SK-N-SH (cell line): ENCODE measurements around the gene TRAPPC3. TPM values are rescaled to one million over a fixed set of nuclear protein-coding genes. Genes with fewer than 3 reads are reported as not detected.

ENCODE experiments used
- CTCF ChIA-PET: fragments of 300-600, 350-600 bp; formaldehyde crosslinking; extraction: SDS; loops from one replicate; lab custom pipeline; 2021; lab: Yijun Ruan, JAX
- POLR2A ChIA-PET: fragments of 350-600 bp; sonication (Branson Sonifier 250); formaldehyde crosslinking; extraction: SDS; loops from one replicate; lab custom pipeline; 2020; ENCODE audit warnings: antibody characterized with exemption, inconsistent platforms; lab: Yijun Ruan, JAX
- DNase-seq: peaks from one replicate; pipeline ENCODE4 v3.0.0; 2012
- H2AFZ ChIP-seq: fragments of 200-600 bp; sonication (generic); 2 replicates; pipeline ENCODE4 v1.8.1; 2016; ENCODE audit warnings: antibody characterized with exemption, mild to moderate bottlenecking, low read depth
- H3F3A ChIP-seq: fragments of 200-600 bp; sonication (generic); replicated peaks from 2 replicates; pipeline ENCODE3; 2016; ENCODE audit warnings: antibody characterized with exemption, mild to moderate bottlenecking; ENCODE audit not compliant: insufficient read depth
- H3K27ac ChIP-seq, 2 experiments: fragments of 200-500 bp in 1 of 2; fragments of 200-600 bp in 1 of 2; sonication (Bioruptor generic) in 1 of 2; sonication (generic), shearing (Covaris generic) in 1 of 2; 2 replicates each; pipeline versions ENCODE4 v1.5.1 to v1.6.1; 2014 to 2016; ENCODE audit warnings: low read depth in 2 of 2, inconsistent platforms in 1 of 2, low read length in 1 of 2, mild to moderate bottlenecking in 1 of 2, mixed read lengths in 1 of 2
- H3K27me3 ChIP-seq: fragments of 200-600 bp; sonication (generic), shearing (Covaris generic); 2 replicates; pipeline ENCODE4 v1.6.1; 2016; ENCODE audit warnings: mixed run types; ENCODE audit not compliant: insufficient read depth
- H3K36me3 ChIP-seq, 2 experiments: fragments of 200-500 bp in 1 of 2; fragments of 200-600 bp in 1 of 2; sonication (Bioruptor generic) in 1 of 2; sonication (generic) in 1 of 2; replicated peaks in 1 of 2; 2 replicates each; pipeline versions ENCODE3 to v1.5.1; 2014 to 2016; ENCODE audit warnings: low read length in 1 of 2, mild to moderate bottlenecking in 1 of 2; ENCODE audit not compliant: insufficient read depth in 2 of 2, control insufficient read depth in 1 of 2
- H3K4me1 ChIP-seq, 2 experiments: fragments of 200-500 bp in 1 of 2; fragments of 200-600 bp in 1 of 2; sonication (Bioruptor generic) in 1 of 2; sonication (generic), shearing (Covaris generic) in 1 of 2; 2 replicates each; pipeline versions ENCODE4 v1.5.1 to v1.6.1; 2014 to 2016; ENCODE audit warnings: low read depth in 1 of 2, low read length in 1 of 2, mixed run types in 1 of 2; ENCODE audit not compliant: insufficient read depth in 2 of 2, control insufficient read depth in 1 of 2
- H3K4me2 ChIP-seq: fragments of 200-600 bp; sonication (generic), shearing (Covaris generic); 2 replicates; pipeline ENCODE4 v1.6.1; 2017; ENCODE audit warnings: mixed run types
- H3K4me3 ChIP-seq, 2 experiments: fragments of 200-500 bp in 1 of 2; fragments of 200-600 bp in 1 of 2; sonication (Bioruptor generic) in 1 of 2; sonication (generic), shearing (Covaris generic) in 1 of 2; 2 replicates each; pipeline versions ENCODE4 v1.5.1 to v1.8.1; 2014 to 2016; ENCODE audit warnings: low read depth in 2 of 2, inconsistent platforms in 1 of 2, low read length in 1 of 2, mild to moderate bottlenecking in 1 of 2, mixed read lengths in 1 of 2, moderate library complexity in 1 of 2
- H3K79me2 ChIP-seq: fragments of 200-600 bp; sonication (generic); 2 replicates; pipeline ENCODE4 v1.8.1; 2017; ENCODE audit warnings: mild to moderate bottlenecking; ENCODE audit not compliant: insufficient read depth
- H3K9ac ChIP-seq: fragments of 200-600 bp; sonication (generic); 2 replicates; pipeline ENCODE4 v1.6.1; 2017; ENCODE audit warnings: mixed run types
- H3K9me2 ChIP-seq: fragments of 200-600 bp; sonication (generic); 2 replicates; pipeline ENCODE4 v1.6.1; 2017; ENCODE audit warnings: mixed run types
- H3K9me3 ChIP-seq: fragments of 200-600 bp; sonication (generic); 2 replicates; pipeline ENCODE4 v1.6.1; 2017; ENCODE audit warnings: mixed run types, mild to moderate bottlenecking, moderate library complexity
- H4K20me1 ChIP-seq: fragments of 200-600 bp; sonication (generic); 2 replicates; pipeline ENCODE4 v1.6.1; 2017; ENCODE audit warnings: mild to moderate bottlenecking, mixed run types; ENCODE audit not compliant: insufficient read depth
- CHD2 ChIP-seq: fragments of 150-350 bp; IDR thresholded peaks from 2 replicates; pipeline ENCODE4 v1.6.1; 2018; ENCODE audit warnings: low read length; ENCODE audit not compliant: partially characterized antibody
- EZH2phosphoT487 ChIP-seq: fragments of 200-600 bp; sonication (generic); IDR thresholded peaks from 2 replicates; pipeline ENCODE4 v1.6.1; 2017; ENCODE audit warnings: low read depth, mixed run types, mild to moderate bottlenecking, antibody characterized with exemption, moderate library complexity, borderline replicate concordance
- GATA2 ChIP-seq: sonication (generic); formaldehyde crosslinking; IDR thresholded peaks from 2 replicates; pipeline ENCODE4 v1.5.0; 2020; ENCODE audit warnings: mild to moderate bottlenecking, missing genetic modification reagents
- JUND ChIP-seq: IDR thresholded peaks from 2 replicates; pipeline ENCODE4 v1.4.0; 2012
- MXI1 ChIP-seq: IDR thresholded peaks from 2 replicates; pipeline ENCODE4 v1.6.1; 2012; ENCODE audit warnings: mild to moderate bottlenecking, low read depth, low read length, improper control_type of control experiment
- NFIC ChIP-seq: IDR thresholded peaks from 2 replicates; pipeline ENCODE4 v1.4.0; 2012; ENCODE audit warnings: borderline replicate concordance
- RAD21 ChIP-seq: IDR thresholded peaks from 2 replicates; pipeline ENCODE4 v1.6.1; 2012; ENCODE audit warnings: mild to moderate bottlenecking, low read length
- RFX5 ChIP-seq: IDR thresholded peaks from 2 replicates; pipeline ENCODE4 v1.6.1; 2012; ENCODE audit warnings: mild to moderate bottlenecking, improper control_type of control experiment, low read length
- SIN3A ChIP-seq: IDR thresholded peaks from 2 replicates; pipeline ENCODE4 v1.6.1; 2012; ENCODE audit warnings: low read depth, mild to moderate bottlenecking, low read length, moderate library complexity, borderline replicate concordance
- TCF12 ChIP-seq: IDR thresholded peaks from 2 replicates; pipeline ENCODE4 v1.4.0; 2012
- TEAD4 ChIP-seq: IDR thresholded peaks from 2 replicates; pipeline ENCODE4 v1.4.0; 2012; ENCODE audit warnings: mild to moderate bottlenecking, borderline replicate concordance; ENCODE audit not compliant: insufficient read depth
- USF2 ChIP-seq: fragments of 150-350 bp; IDR thresholded peaks from 2 replicates; pipeline ENCODE4 v1.6.1; 2017; ENCODE audit warnings: antibody characterized with exemption, low read length, low read depth, borderline replicate concordance
- YY1 ChIP-seq: IDR thresholded peaks from 2 replicates; pipeline ENCODE4 v1.4.0; 2012; ENCODE audit warnings: low read depth, mild to moderate bottlenecking
- WGBS: methylation state at CpG from one replicate; pipeline ENCODE4 v1.1.6; 2017; ENCODE audit warnings: low lambda C conversion rate; 5-methylcytosine and 5-hydroxymethylcytosine counted together
- polyA plus RNA-seq, 3 experiments: library from polyadenylated mRNA; depleted of rRNA; stranded (reverse); fragments of >200 nt; gene quantifications; 2 replicates each; pipeline ENCODE4 v1.2.3, GENCODE V29; 2012
- TF ChIP-seq, protein P1 (sequence below): IDR thresholded peaks from 2 replicates; pipeline ENCODE4 v1.6.1; 2012; ENCODE audit warnings: mild to moderate bottlenecking, low read depth, low read length, moderate library complexity
- TF ChIP-seq, protein P2 (sequence below): fragments of 150-350 bp; IDR thresholded peaks from 2 replicates; pipeline ENCODE4 v1.6.1; 2016; ENCODE audit warnings: mild to moderate bottlenecking, low read depth, low read length
- TF ChIP-seq, protein P3 (sequence below): IDR thresholded peaks from 2 replicates; pipeline ENCODE4; 2012
- TF ChIP-seq, protein P4 (sequence below): fragments of 200-600 bp; sonication (generic); IDR thresholded peaks from 2 replicates; pipeline ENCODE4 v1.6.1; 2017; ENCODE audit warnings: antibody characterized with exemption, mild to moderate bottlenecking, moderate library complexity
- TF ChIP-seq, protein P5 (sequence below): IDR thresholded peaks from 2 replicates; pipeline ENCODE4 v1.4.0; 2012; ENCODE audit warnings: low read depth, borderline replicate concordance

The TRAPPC3 gene
- polyA plus RNA-seq, 1 of the 3 experiments (the other 2 are of a cell fraction): 149 TPM

DNA sequence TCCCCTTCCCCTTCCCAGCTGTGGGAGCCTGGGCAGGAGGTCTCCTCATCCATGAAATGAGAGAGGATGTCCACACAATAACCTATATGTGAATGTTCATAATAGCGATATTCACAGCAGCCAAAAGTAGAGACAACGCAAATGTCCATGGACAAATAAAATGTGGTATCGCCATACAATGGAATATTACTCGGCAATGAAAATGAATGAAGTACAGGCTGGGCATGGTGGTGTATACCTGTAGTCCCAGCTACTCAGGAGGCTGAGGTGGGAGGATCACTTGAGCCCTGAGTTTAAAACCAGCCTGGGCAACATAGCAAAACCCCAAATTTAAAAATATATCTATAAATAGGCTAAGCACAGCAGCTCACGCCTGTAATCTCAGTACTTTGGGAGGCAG is 47.7 kb downstream of the TRAPPC3 start:
- no peak overlapping the region for H3K9ac ChIP-seq
- H2AFZ ChIP-seq: no peak overlapping the region
- WGBS: 90% methylated on average over 5 of the region's 5 CpGs
- no peak overlapping the region for H3K27ac ChIP-seq
- no peaks in the 10 kb centered on the region for H3K79me2 ChIP-seq
- peaks cover 0 to 27% of the 10 kb centered on the region in 2 experiments; a peak in 1 of 4 replicates for H3K4me1 ChIP-seq
- no peaks in the 10 kb centered on the region for H3K9me3 ChIP-seq
- H3K36me3 ChIP-seq: peaks cover 0 to 3% of the 10 kb centered on the region in 2 experiments
- no peak overlapping the region for H3K4me3 ChIP-seq
- H3K4me2 ChIP-seq: no peak overlapping the region
- TF ChIP-seq TCF12 (no peak), CHD2 (no peak), SIN3A (no peak), YY1 (no peak), MXI1 (no peak), USF2 (no peak), TEAD4 (no peak), RFX5 (no peak), GATA2 (CRISPR knock-in tag) (no peak), EZH2phosphoT487 (no peak), NFIC (no peak), RAD21 (no peak), JUND (no peak)
- TF ChIP-seq, protein P1, sequence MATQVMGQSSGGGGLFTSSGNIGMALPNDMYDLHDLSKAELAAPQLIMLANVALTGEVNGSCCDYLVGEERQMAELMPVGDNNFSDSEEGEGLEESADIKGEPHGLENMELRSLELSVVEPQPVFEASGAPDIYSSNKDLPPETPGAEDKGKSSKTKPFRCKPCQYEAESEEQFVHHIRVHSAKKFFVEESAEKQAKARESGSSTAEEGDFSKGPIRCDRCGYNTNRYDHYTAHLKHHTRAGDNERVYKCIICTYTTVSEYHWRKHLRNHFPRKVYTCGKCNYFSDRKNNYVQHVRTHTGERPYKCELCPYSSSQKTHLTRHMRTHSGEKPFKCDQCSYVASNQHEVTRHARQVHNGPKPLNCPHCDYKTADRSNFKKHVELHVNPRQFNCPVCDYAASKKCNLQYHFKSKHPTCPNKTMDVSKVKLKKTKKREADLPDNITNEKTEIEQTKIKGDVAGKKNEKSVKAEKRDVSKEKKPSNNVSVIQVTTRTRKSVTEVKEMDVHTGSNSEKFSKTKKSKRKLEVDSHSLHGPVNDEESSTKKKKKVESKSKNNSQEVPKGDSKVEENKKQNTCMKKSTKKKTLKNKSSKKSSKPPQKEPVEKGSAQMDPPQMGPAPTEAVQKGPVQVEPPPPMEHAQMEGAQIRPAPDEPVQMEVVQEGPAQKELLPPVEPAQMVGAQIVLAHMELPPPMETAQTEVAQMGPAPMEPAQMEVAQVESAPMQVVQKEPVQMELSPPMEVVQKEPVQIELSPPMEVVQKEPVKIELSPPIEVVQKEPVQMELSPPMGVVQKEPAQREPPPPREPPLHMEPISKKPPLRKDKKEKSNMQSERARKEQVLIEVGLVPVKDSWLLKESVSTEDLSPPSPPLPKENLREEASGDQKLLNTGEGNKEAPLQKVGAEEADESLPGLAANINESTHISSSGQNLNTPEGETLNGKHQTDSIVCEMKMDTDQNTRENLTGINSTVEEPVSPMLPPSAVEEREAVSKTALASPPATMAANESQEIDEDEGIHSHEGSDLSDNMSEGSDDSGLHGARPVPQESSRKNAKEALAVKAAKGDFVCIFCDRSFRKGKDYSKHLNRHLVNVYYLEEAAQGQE: no peak
- TF ChIP-seq, protein P2, sequence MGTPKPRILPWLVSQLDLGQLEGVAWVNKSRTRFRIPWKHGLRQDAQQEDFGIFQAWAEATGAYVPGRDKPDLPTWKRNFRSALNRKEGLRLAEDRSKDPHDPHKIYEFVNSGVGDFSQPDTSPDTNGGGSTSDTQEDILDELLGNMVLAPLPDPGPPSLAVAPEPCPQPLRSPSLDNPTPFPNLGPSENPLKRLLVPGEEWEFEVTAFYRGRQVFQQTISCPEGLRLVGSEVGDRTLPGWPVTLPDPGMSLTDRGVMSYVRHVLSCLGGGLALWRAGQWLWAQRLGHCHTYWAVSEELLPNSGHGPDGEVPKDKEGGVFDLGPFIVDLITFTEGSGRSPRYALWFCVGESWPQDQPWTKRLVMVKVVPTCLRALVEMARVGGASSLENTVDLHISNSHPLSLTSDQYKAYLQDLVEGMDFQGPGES: no peak
- TF ChIP-seq, protein P3, sequence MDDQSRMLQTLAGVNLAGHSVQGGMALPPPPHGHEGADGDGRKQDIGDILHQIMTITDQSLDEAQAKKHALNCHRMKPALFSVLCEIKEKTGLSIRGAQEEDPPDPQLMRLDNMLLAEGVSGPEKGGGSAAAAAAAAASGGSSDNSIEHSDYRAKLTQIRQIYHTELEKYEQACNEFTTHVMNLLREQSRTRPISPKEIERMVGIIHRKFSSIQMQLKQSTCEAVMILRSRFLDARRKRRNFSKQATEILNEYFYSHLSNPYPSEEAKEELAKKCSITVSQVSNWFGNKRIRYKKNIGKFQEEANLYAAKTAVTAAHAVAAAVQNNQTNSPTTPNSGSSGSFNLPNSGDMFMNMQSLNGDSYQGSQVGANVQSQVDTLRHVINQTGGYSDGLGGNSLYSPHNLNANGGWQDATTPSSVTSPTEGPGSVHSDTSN: no peak
- TF ChIP-seq, protein P4, sequence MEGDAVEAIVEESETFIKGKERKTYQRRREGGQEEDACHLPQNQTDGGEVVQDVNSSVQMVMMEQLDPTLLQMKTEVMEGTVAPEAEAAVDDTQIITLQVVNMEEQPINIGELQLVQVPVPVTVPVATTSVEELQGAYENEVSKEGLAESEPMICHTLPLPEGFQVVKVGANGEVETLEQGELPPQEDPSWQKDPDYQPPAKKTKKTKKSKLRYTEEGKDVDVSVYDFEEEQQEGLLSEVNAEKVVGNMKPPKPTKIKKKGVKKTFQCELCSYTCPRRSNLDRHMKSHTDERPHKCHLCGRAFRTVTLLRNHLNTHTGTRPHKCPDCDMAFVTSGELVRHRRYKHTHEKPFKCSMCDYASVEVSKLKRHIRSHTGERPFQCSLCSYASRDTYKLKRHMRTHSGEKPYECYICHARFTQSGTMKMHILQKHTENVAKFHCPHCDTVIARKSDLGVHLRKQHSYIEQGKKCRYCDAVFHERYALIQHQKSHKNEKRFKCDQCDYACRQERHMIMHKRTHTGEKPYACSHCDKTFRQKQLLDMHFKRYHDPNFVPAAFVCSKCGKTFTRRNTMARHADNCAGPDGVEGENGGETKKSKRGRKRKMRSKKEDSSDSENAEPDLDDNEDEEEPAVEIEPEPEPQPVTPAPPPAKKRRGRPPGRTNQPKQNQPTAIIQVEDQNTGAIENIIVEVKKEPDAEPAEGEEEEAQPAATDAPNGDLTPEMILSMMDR: no peak
- TF ChIP-seq, protein P5, sequence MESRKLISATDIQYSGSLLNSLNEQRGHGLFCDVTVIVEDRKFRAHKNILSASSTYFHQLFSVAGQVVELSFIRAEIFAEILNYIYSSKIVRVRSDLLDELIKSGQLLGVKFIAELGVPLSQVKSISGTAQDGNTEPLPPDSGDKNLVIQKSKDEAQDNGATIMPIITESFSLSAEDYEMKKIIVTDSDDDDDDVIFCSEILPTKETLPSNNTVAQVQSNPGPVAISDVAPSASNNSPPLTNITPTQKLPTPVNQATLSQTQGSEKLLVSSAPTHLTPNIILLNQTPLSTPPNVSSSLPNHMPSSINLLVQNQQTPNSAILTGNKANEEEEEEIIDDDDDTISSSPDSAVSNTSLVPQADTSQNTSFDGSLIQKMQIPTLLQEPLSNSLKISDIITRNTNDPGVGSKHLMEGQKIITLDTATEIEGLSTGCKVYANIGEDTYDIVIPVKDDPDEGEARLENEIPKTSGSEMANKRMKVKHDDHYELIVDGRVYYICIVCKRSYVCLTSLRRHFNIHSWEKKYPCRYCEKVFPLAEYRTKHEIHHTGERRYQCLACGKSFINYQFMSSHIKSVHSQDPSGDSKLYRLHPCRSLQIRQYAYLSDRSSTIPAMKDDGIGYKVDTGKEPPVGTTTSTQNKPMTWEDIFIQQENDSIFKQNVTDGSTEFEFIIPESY: no peak
- POLR2A ChIA-PET: no interaction called here
- H3F3A ChIP-seq: no peaks in the 10 kb centered on the region
- H4K20me1 ChIP-seq: no peaks in the 10 kb centered on the region
- no peaks in the 10 kb centered on the region for H3K9me2 ChIP-seq
- H3K27me3 ChIP-seq: no peaks in the 10 kb centered on the region
- DNase-seq: no peak
- CTCF ChIA-PET: interaction anchor here (0.5 to 32.6 kb wide), 6 partner anchors 16 to 86 kb away, joined by 3 to 700 read pairs (median 4); partner anchors contain the start of gene TEKT2
